ENCODE results near the gene PTPRCAP. TPM values are rescaled to one million over a fixed set of nuclear protein-coding genes. Genes with fewer than 3 reads are reported as not detected.

The PTPRCAP gene
- total and polyA plus RNA-seq, 4 donors = 2.9 to 6.2 (median 4.5) TPM

DNA sequence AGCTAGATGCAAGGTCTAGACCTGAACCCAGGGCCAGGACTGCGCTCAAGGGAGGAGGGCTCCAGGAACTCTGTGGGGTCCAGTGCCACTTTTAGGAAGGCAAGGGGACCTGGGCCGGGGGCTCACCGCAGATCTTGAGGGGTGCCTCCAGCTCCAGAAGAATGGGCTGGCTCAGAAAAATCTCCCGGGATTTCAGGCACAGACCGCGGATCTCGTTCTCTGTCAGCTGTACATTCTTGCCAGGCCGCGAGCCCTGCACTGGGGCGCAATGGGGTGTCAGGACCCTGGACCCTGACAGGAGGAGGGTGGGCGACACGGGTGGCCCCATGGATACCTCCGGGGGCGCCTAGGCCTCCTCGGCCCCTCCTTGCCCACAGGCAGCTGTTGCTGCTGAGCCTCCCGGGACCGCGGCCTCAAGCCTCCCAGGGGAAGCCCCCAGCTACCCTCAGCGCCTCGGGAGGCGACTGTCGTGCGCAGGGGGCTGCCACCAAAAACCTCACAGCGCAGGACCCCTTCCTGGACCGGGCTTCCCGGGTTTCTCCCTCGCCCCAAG, 36.5 kb downstream of the PTPRCAP start:
- H3K27me3 ChIP-seq (ENCODE audit: control insufficient read depth in 4 of 4, insufficient read depth in 4 of 4, low read length in 3 of 4) = no peaks in the 10 kb centered on the region
- peaks cover 12 to 30% (median 22%) of the 10 kb centered on the region in 4 donors for H3K36me3 ChIP-seq (ENCODE audit: control insufficient read depth in 4 of 4, insufficient read depth in 3 of 4, low read depth in 1 of 4, low read length in 3 of 4)
- 4% methylated on average over 27 of the region's 27 CpGs for WGBS
- peak overlapping the region; percentile 89 to 90 for H3K27ac ChIP-seq (ENCODE audit: low read depth in 1 of 2, low read length in 2 of 2)
- peak overlapping the region; percentile 86 to 87 for H3K9ac ChIP-seq (ENCODE audit: low read depth in 1 of 2, low read length in 2 of 2)
- DNase-seq (ENCODE audit: low spot score) = no peak
- H3K4me1 ChIP-seq (ENCODE audit: control insufficient read depth in 4 of 4, insufficient read depth in 4 of 4, low read length in 3 of 4) = peaks cover 11 to 33% (median 19%) of the 10 kb centered on the region in 4 donors
- TF ChIP-seq, protein P1, sequence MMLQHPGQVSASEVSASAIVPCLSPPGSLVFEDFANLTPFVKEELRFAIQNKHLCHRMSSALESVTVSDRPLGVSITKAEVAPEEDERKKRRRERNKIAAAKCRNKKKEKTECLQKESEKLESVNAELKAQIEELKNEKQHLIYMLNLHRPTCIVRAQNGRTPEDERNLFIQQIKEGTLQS (IDR thresholded peaks at IDR 0.05) = no peak
- TF ChIP-seq HNF4A (conservative IDR thresholded peaks at IDR 0.05) = no peak
- TF ChIP-seq SP1 (IDR thresholded peaks at IDR 0.05) = no peak
- no peak for TF ChIP-seq RAD21 (IDR thresholded peaks at IDR 0.05)
- TF ChIP-seq TAF1 (conservative IDR thresholded peaks at IDR 0.05) = no peak
- no peak for TF ChIP-seq YY1 (IDR thresholded peaks at IDR 0.05)
- TF ChIP-seq FOXA2 (IDR thresholded peaks at IDR 0.05) = no peak
- TF ChIP-seq NR2F2 (IDR thresholded peaks at IDR 0.05) = no peak
- TF ChIP-seq, protein P2, sequence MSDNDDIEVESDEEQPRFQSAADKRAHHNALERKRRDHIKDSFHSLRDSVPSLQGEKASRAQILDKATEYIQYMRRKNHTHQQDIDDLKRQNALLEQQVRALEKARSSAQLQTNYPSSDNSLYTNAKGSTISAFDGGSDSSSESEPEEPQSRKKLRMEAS (IDR thresholded peaks at IDR 0.05) = no peak
- no peak for TF ChIP-seq JUND (IDR thresholded peaks at IDR 0.05)
- TF ChIP-seq FOXA1 (IDR thresholded peaks at IDR 0.05) = no peak
- no peak for TF ChIP-seq GABPA (IDR thresholded peaks at IDR 0.05 in 1 of 2, conservative IDR thresholded peaks at IDR 0.05 in 1 of 2)
- H3K9me3 ChIP-seq (ENCODE audit: control insufficient read depth in 4 of 4, low read length in 3 of 4) = no peaks in the 10 kb centered on the region
- peak overlapping the region; percentile 75 to 95 (median 89) for H3K4me3 ChIP-seq (ENCODE audit: low read depth in 1 of 3, low read length in 3 of 3)

- TF ChIP-seq, protein P1 (IDR thresholded peaks at IDR 0.05) = no peak
- no peak for TF ChIP-seq RAD21 (IDR thresholded peaks at IDR 0.05)
- no peak for TF ChIP-seq HNF4G (IDR thresholded peaks at IDR 0.05)
- TF ChIP-seq, protein P3, sequence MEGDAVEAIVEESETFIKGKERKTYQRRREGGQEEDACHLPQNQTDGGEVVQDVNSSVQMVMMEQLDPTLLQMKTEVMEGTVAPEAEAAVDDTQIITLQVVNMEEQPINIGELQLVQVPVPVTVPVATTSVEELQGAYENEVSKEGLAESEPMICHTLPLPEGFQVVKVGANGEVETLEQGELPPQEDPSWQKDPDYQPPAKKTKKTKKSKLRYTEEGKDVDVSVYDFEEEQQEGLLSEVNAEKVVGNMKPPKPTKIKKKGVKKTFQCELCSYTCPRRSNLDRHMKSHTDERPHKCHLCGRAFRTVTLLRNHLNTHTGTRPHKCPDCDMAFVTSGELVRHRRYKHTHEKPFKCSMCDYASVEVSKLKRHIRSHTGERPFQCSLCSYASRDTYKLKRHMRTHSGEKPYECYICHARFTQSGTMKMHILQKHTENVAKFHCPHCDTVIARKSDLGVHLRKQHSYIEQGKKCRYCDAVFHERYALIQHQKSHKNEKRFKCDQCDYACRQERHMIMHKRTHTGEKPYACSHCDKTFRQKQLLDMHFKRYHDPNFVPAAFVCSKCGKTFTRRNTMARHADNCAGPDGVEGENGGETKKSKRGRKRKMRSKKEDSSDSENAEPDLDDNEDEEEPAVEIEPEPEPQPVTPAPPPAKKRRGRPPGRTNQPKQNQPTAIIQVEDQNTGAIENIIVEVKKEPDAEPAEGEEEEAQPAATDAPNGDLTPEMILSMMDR (IDR thresholded peaks at IDR 0.05; ENCODE audit: low read depth, low read length, missing input control) = no peak
- no peak for TF ChIP-seq GABPA (IDR thresholded peaks at IDR 0.05 in 1 of 2, conservative IDR thresholded peaks at IDR 0.05 in 1 of 2)
- no peak for TF ChIP-seq EGR1 (IDR thresholded peaks at IDR 0.05; ENCODE audit: low read depth in 2 of 2)
- TF ChIP-seq, protein P4, sequence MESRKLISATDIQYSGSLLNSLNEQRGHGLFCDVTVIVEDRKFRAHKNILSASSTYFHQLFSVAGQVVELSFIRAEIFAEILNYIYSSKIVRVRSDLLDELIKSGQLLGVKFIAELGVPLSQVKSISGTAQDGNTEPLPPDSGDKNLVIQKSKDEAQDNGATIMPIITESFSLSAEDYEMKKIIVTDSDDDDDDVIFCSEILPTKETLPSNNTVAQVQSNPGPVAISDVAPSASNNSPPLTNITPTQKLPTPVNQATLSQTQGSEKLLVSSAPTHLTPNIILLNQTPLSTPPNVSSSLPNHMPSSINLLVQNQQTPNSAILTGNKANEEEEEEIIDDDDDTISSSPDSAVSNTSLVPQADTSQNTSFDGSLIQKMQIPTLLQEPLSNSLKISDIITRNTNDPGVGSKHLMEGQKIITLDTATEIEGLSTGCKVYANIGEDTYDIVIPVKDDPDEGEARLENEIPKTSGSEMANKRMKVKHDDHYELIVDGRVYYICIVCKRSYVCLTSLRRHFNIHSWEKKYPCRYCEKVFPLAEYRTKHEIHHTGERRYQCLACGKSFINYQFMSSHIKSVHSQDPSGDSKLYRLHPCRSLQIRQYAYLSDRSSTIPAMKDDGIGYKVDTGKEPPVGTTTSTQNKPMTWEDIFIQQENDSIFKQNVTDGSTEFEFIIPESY (IDR thresholded peaks at IDR 0.05) = no peak
- no peak for TF ChIP-seq RXRA (IDR thresholded peaks at IDR 0.05)
- no peak for TF ChIP-seq YY1 (IDR thresholded peaks at IDR 0.05)
- no peak for TF ChIP-seq FOXA2 (IDR thresholded peaks at IDR 0.05)
- 30% methylated on average over 23 of the region's 23 CpGs for WGBS
- H3K9me3 ChIP-seq (ENCODE audit: control insufficient read depth in 4 of 4, low read length in 3 of 4) = no peaks in the 10 kb centered on the region
- no peak for DNase-seq (ENCODE audit: low spot score)
- no peaks in the 10 kb centered on the region for H3K27me3 ChIP-seq (ENCODE audit: control insufficient read depth in 4 of 4, insufficient read depth in 4 of 4, low read length in 3 of 4)
- peak overlapping the region in 1 of 2 donors; percentile 89 for H3K27ac ChIP-seq (ENCODE audit: low read depth in 1 of 2, low read length in 2 of 2)
- peak overlapping the region; percentile 75 to 95 (median 89) for H3K4me3 ChIP-seq (ENCODE audit: low read depth in 1 of 3, low read length in 3 of 3)
- peak overlapping the region in 1 of 2 donors; percentile 86 for H3K9ac ChIP-seq (ENCODE audit: low read depth in 1 of 2, low read length in 2 of 2)
- H3K36me3 ChIP-seq (ENCODE audit: control insufficient read depth in 4 of 4, insufficient read depth in 3 of 4, low read depth in 1 of 4, low read length in 3 of 4) = peaks cover 17 to 35% (median 22%) of the 10 kb centered on the region in 4 donors
- peaks cover 11 to 29% (median 19%) of the 10 kb centered on the region in 4 donors for H3K4me1 ChIP-seq (ENCODE audit: control insufficient read depth in 4 of 4, insufficient read depth in 4 of 4, low read length in 3 of 4)
These were observed 37.1 kb downstream of the PTPRCAP start for GRCh38 chr11:67400251-67400941.

Measured in liver (tissue), 9 donors.